Neutrophil (primary cell): ENCODE data around the gene ZFYVE26.
"Not testable (repeated sequence)": the region's sequence is repeated elsewhere in the genome, so short reads cannot be mapped to it uniquely, and the experiment has no call there.

Source experiments
- H3K27ac ChIP-seq: fragments of 200-600 bp; sonication (generic); 2 replicates; pipeline ENCODE4 v1.5.1; 2016; ENCODE audit warnings: mild to moderate bottlenecking, moderate library complexity
- H3K27me3 ChIP-seq: fragments of 200-600 bp; sonication (generic); 2 replicates; pipeline ENCODE4 v1.6.0; 2016; ENCODE audit warnings: mild to moderate bottlenecking
- H3K36me3 ChIP-seq: fragments of 200-600 bp; sonication (generic); 2 replicates; pipeline ENCODE4 v1.5.1; 2017
- H3K4me1 ChIP-seq, 2 experiments: fragments of 200-600 bp in 1 of 2; sonication (generic) in 1 of 2; 1 replicate in 1 of 2; 2 replicates in 1 of 2; pipeline versions ENCODE4 v1.5.1 to v1.6.1; 2013 to 2016; ENCODE audit warnings: low read depth in 1 of 2, low read length in 1 of 2, mild to moderate bottlenecking in 1 of 2, moderate library complexity in 1 of 2; ENCODE audit not compliant: control insufficient read depth in 1 of 2, insufficient read depth in 1 of 2
- H3K4me3 ChIP-seq, 2 experiments: fragments of 200-600 bp in 1 of 2; sonication (generic) in 1 of 2; 1 replicate in 1 of 2; 2 replicates in 1 of 2; pipeline ENCODE4 v1.5.1; 2013 to 2016; ENCODE audit warnings: low read depth in 1 of 2, low read length in 1 of 2, mild to moderate bottlenecking in 1 of 2, moderate library complexity in 1 of 2
- H3K9me3 ChIP-seq: fragments of 200-600 bp; sonication (generic); 2 replicates; pipeline ENCODE4 v1.5.1; 2016
- CTCF ChIP-seq: fragments of 200-600 bp; sonication (generic); IDR thresholded peaks from 2 replicates; pipeline ENCODE4 v1.5.1; 2016; ENCODE audit warnings: antibody characterized with exemption

Gene ZFYVE26

DNA sequence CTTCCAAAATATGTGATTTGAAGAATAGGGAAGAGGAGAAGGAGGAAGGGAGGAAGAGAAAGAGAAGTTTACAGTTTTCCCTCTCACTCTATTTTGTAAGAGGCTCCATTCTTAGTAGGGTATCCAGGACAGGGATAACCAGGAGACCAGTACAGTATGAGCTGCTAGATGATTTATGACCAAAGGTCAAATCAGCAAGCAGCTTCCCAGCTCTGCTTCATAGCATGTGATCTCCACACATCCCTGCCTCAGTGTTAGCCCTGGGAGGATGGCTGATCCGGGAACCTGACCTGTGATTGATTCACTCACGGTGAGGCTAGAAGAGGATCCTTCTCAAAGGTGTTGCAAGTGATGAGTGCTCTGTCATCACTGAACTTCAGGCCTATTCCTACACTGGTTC lies 98.1 kb downstream of the ZFYVE26 start:
- peaks cover 23% of the 10 kb centered on the region for H3K27me3 ChIP-seq
- H3K4me1 ChIP-seq, result peaks cover 0 to 4% of the 10 kb centered on the region in 2 experiments
- H3K27ac ChIP-seq, result no peak overlapping the region
- TF ChIP-seq CTCF, result no peak
- no peak overlapping the region for H3K4me3 ChIP-seq
- H3K9me3 ChIP-seq, result no peaks in the 10 kb centered on the region
- no peaks in the 10 kb centered on the region for H3K36me3 ChIP-seq

DNA sequence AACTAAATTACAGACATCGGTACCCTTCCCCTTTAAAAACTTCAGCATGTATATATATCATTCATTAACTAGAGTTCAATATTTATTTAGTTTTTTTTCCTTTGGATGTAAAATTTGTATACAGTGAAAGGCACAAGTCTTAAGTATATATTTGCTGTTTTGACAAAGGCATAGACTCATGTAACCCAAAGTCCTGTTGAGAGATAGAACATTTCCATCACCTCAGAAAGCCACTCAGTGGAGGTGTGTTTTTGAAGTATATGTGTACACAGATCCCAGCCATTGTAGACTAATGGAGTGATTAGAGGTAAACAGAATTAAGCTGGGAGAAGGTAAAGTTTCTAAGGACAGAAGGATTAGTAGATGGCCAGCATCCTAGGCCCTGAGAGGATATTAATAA lies 99.3 kb downstream of the ZFYVE26 start:
- no peaks in the 10 kb centered on the region for H3K9me3 ChIP-seq
- no peak for TF ChIP-seq CTCF
- no peak overlapping the region for H3K27ac ChIP-seq
- H3K27me3 ChIP-seq, result peaks cover 11% of the 10 kb centered on the region
- no peaks in the 10 kb centered on the region for H3K36me3 ChIP-seq
- no peak overlapping the region for H3K4me3 ChIP-seq
- H3K4me1 ChIP-seq, result no peaks in the 10 kb centered on the region

DNA sequence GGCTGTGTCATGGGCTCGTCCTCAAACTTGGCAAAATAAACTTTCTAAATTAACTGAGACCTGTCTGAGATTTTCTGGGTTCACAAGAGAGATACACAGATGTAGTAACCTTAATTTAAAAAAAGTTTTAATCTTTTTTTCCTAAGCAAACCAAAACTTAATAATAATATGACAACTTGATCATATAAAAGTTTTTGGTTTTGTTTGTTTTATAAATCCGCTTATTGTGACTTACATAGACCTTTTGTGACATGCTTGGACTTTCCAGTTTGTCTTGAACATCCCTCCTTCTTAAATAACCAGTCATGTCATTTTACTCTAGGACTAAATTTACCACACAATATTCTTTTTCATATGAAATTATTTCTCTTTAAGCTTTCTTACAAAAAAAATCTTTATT lies 106.2 kb downstream of the ZFYVE26 start:
- peaks cover 2% of the 10 kb centered on the region for H3K27me3 ChIP-seq
- H3K36me3 ChIP-seq, result no peaks in the 10 kb centered on the region
- H3K9me3 ChIP-seq, result peaks cover 12% of the 10 kb centered on the region
- H3K27ac ChIP-seq, result no peak overlapping the region
- no peak overlapping the region for H3K4me3 ChIP-seq
- TF ChIP-seq CTCF, result no peak
- H3K4me1 ChIP-seq, result no peaks in the 10 kb centered on the region

DNA sequence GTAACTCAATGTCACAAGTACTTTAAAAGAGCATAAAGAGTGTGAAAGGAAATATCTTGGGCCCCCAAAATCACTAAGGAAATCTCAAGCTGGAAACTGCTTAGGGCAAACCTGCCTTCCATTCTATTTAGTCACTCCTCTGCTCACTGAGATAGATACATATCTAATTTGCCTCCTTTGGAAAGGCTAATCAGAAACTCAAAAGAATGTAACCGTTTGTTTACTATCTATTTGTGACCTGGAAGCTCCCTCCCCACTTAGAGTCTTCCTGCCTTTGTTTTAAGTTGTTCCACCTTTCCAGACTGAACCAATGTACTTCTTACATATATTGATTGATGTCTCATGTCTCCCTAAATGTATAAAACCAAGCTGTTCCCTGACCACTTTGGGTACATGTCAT lies 106.6 kb downstream of the ZFYVE26 start:
- not testable (repeated sequence) for H3K27ac ChIP-seq, H3K27me3 ChIP-seq, H3K4me1 ChIP-seq, H3K4me3 ChIP-seq, H3K36me3 ChIP-seq
- H3K9me3 ChIP-seq, result peaks cover 12% of the 10 kb centered on the region

DNA sequence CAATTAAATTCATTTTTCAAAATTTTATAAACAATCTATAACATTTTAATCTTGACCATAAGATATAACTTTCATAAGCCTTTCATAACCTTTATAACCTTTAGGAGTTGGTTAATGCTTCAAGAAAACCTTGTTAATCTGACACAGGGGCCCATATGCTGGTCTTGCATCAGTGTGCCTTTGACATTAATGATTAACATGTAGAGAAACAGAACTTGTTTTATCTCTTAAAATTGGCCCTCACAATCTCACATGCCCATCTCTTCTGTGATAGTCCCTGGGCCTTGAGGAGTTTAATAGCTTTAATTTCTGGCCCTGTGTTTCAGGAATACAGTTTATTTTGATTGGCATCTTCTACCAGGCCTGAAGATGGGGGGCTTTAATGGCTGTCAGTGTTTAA lies 107.0 kb downstream of the ZFYVE26 start:
- peaks cover 11% of the 10 kb centered on the region for H3K27me3 ChIP-seq
- H3K36me3 ChIP-seq, result not testable (repeated sequence)

DNA sequence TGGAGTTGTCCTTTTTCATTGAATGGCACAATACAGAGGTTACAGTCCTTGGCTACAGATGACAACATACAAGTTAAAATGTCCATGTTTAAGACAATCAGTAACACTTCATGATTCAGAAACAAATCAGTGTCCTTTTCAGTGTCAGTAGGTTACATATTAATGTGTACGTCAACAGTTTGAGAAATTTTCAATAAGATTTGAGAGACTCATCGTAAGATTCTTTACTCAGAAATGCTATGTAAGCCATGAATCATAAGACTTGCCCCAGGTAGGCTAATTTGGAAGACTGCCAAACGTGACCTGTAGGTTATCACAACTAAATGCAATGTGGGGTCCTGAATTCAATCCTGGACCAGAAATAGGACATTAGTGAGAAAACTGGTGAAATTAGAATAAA lies 111.2 kb downstream of the ZFYVE26 start:
- H3K4me3 ChIP-seq, result no peak overlapping the region
- no peaks in the 10 kb centered on the region for H3K36me3 ChIP-seq
- no peak overlapping the region for H3K27ac ChIP-seq
- TF ChIP-seq CTCF, result no peak
- peaks cover 21% of the 10 kb centered on the region for H3K27me3 ChIP-seq
- no peaks in the 10 kb centered on the region for H3K4me1 ChIP-seq
- H3K9me3 ChIP-seq, result peaks cover 8% of the 10 kb centered on the region

More for the DNA sequence above, 107.0 kb downstream of the ZFYVE26 start:
- not testable (repeated sequence) for H3K27ac ChIP-seq, H3K4me1 ChIP-seq, H3K4me3 ChIP-seq
- H3K9me3 ChIP-seq, result peaks cover 12% of the 10 kb centered on the region

DNA sequence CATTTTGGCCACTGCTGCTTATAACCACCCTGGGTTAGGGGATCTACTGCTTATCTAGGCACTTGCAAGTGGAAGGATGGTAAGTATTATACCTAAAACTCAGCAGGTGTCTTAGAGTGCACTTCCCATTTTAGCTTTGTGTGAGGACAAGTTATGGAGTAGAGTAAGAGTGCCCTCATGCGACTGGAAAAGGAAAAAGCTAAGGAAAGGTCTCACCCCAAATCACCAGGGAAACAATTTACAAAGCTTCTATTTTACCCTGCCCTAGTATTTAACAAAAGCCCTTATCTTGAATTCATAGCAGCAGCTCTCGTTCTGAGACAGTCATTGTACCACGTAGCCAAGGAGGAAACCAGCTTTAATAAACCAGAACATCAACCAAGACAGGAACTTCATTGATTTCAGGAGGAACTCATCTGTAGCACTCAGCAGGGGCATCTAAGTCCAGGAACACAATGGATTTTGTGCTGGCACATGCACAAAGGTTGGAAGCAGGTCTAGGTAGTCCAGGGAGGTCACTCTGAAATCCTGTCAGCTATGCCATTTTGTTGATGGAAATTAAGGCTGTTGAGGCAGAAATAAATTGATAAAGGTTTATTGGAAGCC lies 111.8 kb downstream of the ZFYVE26 start:
- peaks cover 21% of the 10 kb centered on the region for H3K27me3 ChIP-seq
- H3K4me3 ChIP-seq, result no peak overlapping the region
- H3K36me3 ChIP-seq, result no peaks in the 10 kb centered on the region
- peaks cover 4% of the 10 kb centered on the region for H3K9me3 ChIP-seq
- no peaks in the 10 kb centered on the region for H3K4me1 ChIP-seq
- no peak overlapping the region for H3K27ac ChIP-seq
- TF ChIP-seq CTCF, result peak; percentile 53
